ENCODE data around the gene RNF123. TPM values are rescaled to one million over a fixed set of nuclear protein-coding genes. Genes with fewer than 3 reads are reported as not detected.

The RNF123 gene
- total RNA-seq, 1 experiment from 2014 or later = 40.6 TPM

DNA sequence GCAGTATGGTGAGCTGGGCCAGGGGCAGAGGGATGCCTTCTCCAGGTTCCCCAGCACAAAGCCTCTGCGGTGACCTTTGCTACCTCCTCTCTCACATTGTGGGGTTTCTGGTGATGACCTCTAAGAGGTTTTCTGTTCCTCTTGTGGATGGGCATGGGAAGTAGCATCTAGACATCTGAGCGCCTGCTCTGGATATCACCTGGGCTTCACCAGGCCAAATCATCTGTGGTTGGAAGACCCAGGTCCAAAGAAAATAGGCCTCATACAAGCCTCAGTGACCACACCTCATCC lies 8.2 kb upstream of the RNF123 start:
- H3K27ac ChIP-seq (ENCODE audit: insufficient read length, low read depth, low read length) = no peak overlapping the region
- H2BK20ac ChIP-seq (ENCODE audit: low read depth, low read length, poor library complexity, severe bottlenecking) = no peak overlapping the region
- no peak overlapping the region for H3K4ac ChIP-seq (ENCODE audit: low read depth, low read length)
- H4K91ac ChIP-seq (ENCODE audit: insufficient read length, low read depth, low read length) = no peak overlapping the region
- peaks cover 33 to 73% (median 66%) of the 10 kb centered on the region in 3 experiments; a peak in 6 of 7 replicates for H3K36me3 Mint-ChIP-seq (ENCODE audit: insufficient read depth in 1 of 3, low read depth in 3 of 3)
- WGBS (ENCODE audit: extremely low coverage, insufficient read length, low lambda C conversion rate) = no CpG with 5 or more reads among the region's 2 CpGs
- H3K79me2 ChIP-seq (ENCODE audit: insufficient read depth, low read length) = no peaks in the 10 kb centered on the region
- H3K27me3 Mint-ChIP-seq (ENCODE audit: low read depth) = no peaks in the 10 kb centered on the region
- no peak overlapping the region for H3K4me3 Mint-ChIP-seq
- H2BK12ac ChIP-seq (ENCODE audit: insufficient read length, low read depth, low read length) = no peak overlapping the region
- H3K4me2 ChIP-seq (ENCODE audit: insufficient read depth, insufficient read length, low read length) = no peak overlapping the region
- no peaks in the 10 kb centered on the region for H3K27me3 ChIP-seq (ENCODE audit: insufficient read depth, low read length)
- no peak overlapping the region for H3K14ac ChIP-seq (ENCODE audit: insufficient read depth, low read length)
- H4K8ac ChIP-seq (replicated peaks; ENCODE audit: insufficient read length, low read depth, low read length) = no peak overlapping the region
- no peak overlapping the region for H2AK5ac ChIP-seq (ENCODE audit: insufficient read length, low read length)
- H3K56ac ChIP-seq (ENCODE audit: insufficient read length, low read depth, low read length) = no peak overlapping the region
- H3K18ac ChIP-seq (ENCODE audit: insufficient read length, low read depth, low read length) = no peak overlapping the region
- H3K27ac Mint-ChIP-seq = no peak overlapping the region
- H3K23ac ChIP-seq (ENCODE audit: insufficient read length, low read depth, low read length) = no peak overlapping the region
- H3K9me3 ChIP-seq (ENCODE audit: control insufficient read depth, low read depth, low read length) = no peaks in the 10 kb centered on the region
- H3K23me2 ChIP-seq (ENCODE audit: insufficient read length, low read depth, low read length, poor library complexity, severe bottlenecking) = no peaks in the 10 kb centered on the region
- H3K4me1 Mint-ChIP-seq = peaks cover 4% of the 10 kb centered on the region in 2 experiments
- no peak overlapping the region for H2BK5ac ChIP-seq (ENCODE audit: insufficient read length, low read length)
- DNase-seq = no peak
- no peak overlapping the region for H2BK15ac ChIP-seq (ENCODE audit: low read depth, low read length)
- H3K9ac ChIP-seq (ENCODE audit: extremely low read depth, insufficient read length, low read length) = no peak overlapping the region
- no peaks in the 10 kb centered on the region for H3K79me1 ChIP-seq (ENCODE audit: insufficient read depth, low read depth, low read length, poor library complexity, severe bottlenecking)
- H4K20me1 ChIP-seq (ENCODE audit: control insufficient read depth, insufficient read depth, insufficient read length) = no peaks in the 10 kb centered on the region
- H2AFZ ChIP-seq (ENCODE audit: low read length) = no peak overlapping the region
- H3T11ph ChIP-seq (ENCODE audit: low read length) = no peak overlapping the region
- no peak overlapping the region for H4K5ac ChIP-seq (ENCODE audit: insufficient read length, low read depth, low read length)
- TF ChIP-seq, protein P1, sequence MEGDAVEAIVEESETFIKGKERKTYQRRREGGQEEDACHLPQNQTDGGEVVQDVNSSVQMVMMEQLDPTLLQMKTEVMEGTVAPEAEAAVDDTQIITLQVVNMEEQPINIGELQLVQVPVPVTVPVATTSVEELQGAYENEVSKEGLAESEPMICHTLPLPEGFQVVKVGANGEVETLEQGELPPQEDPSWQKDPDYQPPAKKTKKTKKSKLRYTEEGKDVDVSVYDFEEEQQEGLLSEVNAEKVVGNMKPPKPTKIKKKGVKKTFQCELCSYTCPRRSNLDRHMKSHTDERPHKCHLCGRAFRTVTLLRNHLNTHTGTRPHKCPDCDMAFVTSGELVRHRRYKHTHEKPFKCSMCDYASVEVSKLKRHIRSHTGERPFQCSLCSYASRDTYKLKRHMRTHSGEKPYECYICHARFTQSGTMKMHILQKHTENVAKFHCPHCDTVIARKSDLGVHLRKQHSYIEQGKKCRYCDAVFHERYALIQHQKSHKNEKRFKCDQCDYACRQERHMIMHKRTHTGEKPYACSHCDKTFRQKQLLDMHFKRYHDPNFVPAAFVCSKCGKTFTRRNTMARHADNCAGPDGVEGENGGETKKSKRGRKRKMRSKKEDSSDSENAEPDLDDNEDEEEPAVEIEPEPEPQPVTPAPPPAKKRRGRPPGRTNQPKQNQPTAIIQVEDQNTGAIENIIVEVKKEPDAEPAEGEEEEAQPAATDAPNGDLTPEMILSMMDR (conservative IDR thresholded peaks at IDR 0.05) = no peak
- no peaks in the 10 kb centered on the region for H3K4me1 ChIP-seq (ENCODE audit: insufficient read depth, low read length)
- H2BK120ac ChIP-seq (ENCODE audit: low read depth, low read length, poor library complexity, severe bottlenecking) = no peak overlapping the region
- H3K9me3 Mint-ChIP-seq = no peaks in the 10 kb centered on the region

Data from H9 (cell line).